Right lobe of liver (tissue), 6 donors: ENCODE results near the gene KCNK5. TPM values are rescaled to one million over a fixed set of nuclear protein-coding genes. Genes with fewer than 3 reads are reported as not detected.
A peak's percentile ranks its signal among the peaks of the same experiment; 100 is the strongest.

Experiments
- ATAC-seq, 4 donors: fragments of 200-7000 bp; cut with Tn5 transposase; one replicate each; pipeline ENCODE4 v1.9.1; 2020; ENCODE audit warnings: mild to moderate bottlenecking in 4 of 4, moderate library complexity in 4 of 4
- DNase-seq, 3 donors: peaks; one replicate each; pipeline ENCODE4 v3.0.0-alpha.2; 2020
- H3K27ac ChIP-seq, 3 donors: fragments of 200-600 bp; one replicate each; pipeline ENCODE4 v1.8.0; 2022
- H3K27me3 ChIP-seq, 2 donors: fragments of 200-600 bp; one replicate each; pipeline ENCODE4 v1.8.0; 2022
- H3K36me3 ChIP-seq, 4 donors: fragments of 200-600 bp; sonication (generic) in 1 of 4; one replicate each; pipeline versions ENCODE4 v1.5.1 to v1.8.0; 2017 to 2022; ENCODE audit warnings: control low read depth in 1 of 4
- H3K4me1 ChIP-seq, 4 donors: fragments of 200-600 bp; sonication (generic) in 1 of 4; one replicate each; pipeline versions ENCODE4 v1.5.1 to v1.8.0; 2017 to 2022; ENCODE audit warnings: control low read depth in 1 of 4
- H3K4me3 ChIP-seq, 3 donors: fragments of 200-600 bp; one replicate each; pipeline ENCODE4 v1.8.0; 2022
- H3K9me3 ChIP-seq, 4 donors: fragments of 200-600 bp; sonication (generic) in 1 of 4; one replicate each; pipeline versions ENCODE4 v1.5.1 to v1.8.0; 2017 to 2022; ENCODE audit warnings: control low read depth in 1 of 4
- POLR2A ChIP-seq: fragments of 450-650 bp; IDR thresholded peaks from one replicate; pipeline ENCODE4 v1.6.1; 2017; ENCODE audit warnings: antibody characterized with exemption, mild to moderate bottlenecking
- WGBS: methylation state at CpG from one replicate; pipeline ENCODE4 v1.1.6; 2018; ENCODE audit warnings: low coverage, low lambda C conversion rate; ENCODE audit not compliant: insufficient coverage; ENCODE audit errors: missing lambda C conversion rate; 5-methylcytosine and 5-hydroxymethylcytosine counted together
- intact Hi-C, 2 donors: fragments of 100-400 bp; cut with DNase I; formaldehyde crosslinking; loops; one replicate each; pipeline versions ENCODE4 v1.11.2 to v1.14.1; 2022
- total RNA-seq, 6 experiments: library from RNA; depleted of rRNA in 2 of 6; stranded (reverse); fragments of >200 nt in 2 of 6; fragmentation: NEBNext Ultra II Directional in 3 of 6; extraction: Animal tissue kit (Norgen Biotek cat#: 25700) in 3 of 6; gene quantifications; one replicate each; pipeline versions ENCODE4 v1.1.0 to v1.2.4, GENCODE V29; 2016 to 2023
- TF ChIP-seq, protein P1 (sequence below), 4 donors: fragments of 200-600 bp in 3 of 4; fragments of 450-650 bp in 1 of 4; IDR thresholded peaks; one replicate each; pipeline versions ENCODE4 v1.5.1 to v1.8.0; 2016 to 2022; ENCODE audit warnings: antibody characterized with exemption in 4 of 4, mild to moderate bottlenecking in 2 of 4
- donor health status: DM: no; HTN: yes; CAD: no.
- donor health status: DM: no; HTN: no; CAD: no.
- donor health status: DM: no; HTN: no; CAD: no.
- donor health status: DM: no; HTN: yes; CAD: no.
- donor health status: DM: no; HTN: yes; CAD: no.

The KCNK5 gene
- total RNA-seq, 6 experiments from 2014 or later: 3.2 to 54.3 (median 6.7) TPM

DNA sequence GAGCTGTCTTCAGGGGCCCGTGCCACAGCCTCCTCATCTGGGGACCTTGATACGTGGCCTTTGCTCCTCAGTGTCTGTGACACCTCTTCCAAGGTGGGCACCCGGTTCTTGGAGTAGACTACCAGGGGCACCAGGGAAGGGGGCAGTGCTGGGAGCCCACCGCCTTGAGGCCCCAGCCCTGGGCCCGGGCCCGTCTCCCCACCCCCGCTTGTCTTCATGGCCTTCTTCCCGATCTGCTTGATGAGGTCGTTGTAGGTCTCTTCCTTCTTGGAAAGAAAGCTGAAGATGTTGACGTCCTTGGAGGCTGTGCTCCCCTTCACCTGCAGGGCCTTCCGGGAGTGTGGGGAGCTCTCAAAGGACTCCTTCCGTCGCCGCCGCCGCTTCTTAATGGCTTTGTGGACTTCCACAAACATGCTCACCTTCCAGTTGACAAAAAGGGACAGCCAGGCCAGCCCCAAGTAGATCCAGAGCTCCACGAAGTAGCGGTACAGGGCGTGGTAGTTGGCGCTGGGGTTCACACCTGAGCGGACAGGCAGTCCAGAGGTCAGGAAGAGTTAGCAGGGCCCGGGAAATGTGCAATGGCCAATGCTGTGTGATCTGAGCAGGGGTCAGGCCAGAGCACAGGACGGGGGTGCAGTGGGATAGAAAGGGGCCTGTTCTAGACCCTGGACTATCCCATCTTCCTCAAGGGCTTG is 37.9 kb downstream of the KCNK5 start:
- no peaks in the 10 kb centered on the region for H3K27me3 ChIP-seq
- peaks cover 0 to 41% (median 15%) of the 10 kb centered on the region in 4 donors for H3K36me3 ChIP-seq
- H3K4me1 ChIP-seq: peaks cover 0 to 8% (median 0%) of the 10 kb centered on the region in 4 donors
- 96% methylated on average over 4 of the region's 23 CpGs for WGBS
- DNase-seq: no peak
- ATAC-seq: peak; percentile 16 to 80 (median 40)
- TF ChIP-seq POLR2A: no peak
- TF ChIP-seq, protein P1, sequence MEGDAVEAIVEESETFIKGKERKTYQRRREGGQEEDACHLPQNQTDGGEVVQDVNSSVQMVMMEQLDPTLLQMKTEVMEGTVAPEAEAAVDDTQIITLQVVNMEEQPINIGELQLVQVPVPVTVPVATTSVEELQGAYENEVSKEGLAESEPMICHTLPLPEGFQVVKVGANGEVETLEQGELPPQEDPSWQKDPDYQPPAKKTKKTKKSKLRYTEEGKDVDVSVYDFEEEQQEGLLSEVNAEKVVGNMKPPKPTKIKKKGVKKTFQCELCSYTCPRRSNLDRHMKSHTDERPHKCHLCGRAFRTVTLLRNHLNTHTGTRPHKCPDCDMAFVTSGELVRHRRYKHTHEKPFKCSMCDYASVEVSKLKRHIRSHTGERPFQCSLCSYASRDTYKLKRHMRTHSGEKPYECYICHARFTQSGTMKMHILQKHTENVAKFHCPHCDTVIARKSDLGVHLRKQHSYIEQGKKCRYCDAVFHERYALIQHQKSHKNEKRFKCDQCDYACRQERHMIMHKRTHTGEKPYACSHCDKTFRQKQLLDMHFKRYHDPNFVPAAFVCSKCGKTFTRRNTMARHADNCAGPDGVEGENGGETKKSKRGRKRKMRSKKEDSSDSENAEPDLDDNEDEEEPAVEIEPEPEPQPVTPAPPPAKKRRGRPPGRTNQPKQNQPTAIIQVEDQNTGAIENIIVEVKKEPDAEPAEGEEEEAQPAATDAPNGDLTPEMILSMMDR (IDR thresholded peaks at IDR 0.05): no peak
- no peaks in the 10 kb centered on the region for H3K9me3 ChIP-seq
- no peak overlapping the region for H3K4me3 ChIP-seq
- H3K27ac ChIP-seq: no peak overlapping the region
- intact Hi-C loops: no loop called here

DNA sequence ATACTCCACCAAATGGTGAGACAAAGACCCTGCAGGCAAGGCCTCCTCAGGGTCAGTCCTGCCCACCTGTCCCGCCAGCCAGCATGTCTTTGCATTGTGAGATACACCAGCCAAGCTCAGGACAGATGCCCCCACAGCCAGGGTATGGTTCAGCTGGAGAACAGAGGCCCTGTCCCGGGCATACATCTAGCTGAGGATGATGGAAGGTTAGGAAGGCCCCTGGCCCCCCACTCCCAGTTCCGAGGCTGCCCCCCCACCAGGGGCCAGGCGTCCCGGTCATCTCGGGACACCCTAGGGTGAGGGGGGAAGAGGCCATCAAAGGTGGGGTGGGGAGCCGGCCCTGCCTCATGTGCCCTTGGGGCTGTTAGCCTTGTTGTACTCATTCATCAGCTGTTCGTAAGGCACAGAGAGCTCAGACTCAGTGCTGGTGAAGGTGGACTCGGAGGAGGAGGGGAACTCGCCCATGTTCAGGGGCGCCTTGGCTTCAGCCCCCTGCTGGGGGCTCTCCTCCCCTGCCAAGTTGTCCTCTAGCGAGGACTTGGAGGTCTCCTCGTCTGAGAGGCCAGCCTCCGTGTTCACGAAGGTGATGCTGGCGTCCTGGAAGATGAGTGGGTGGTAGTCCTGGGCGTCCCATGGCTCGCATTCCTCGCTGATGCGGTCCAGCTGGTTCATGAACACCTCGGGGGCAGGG is 38.6 kb downstream of the KCNK5 start:
- WGBS: 80% methylated on average over 1 of the region's 21 CpGs
- Histone ChIP-seq H3K36me3 (peaks cover 0 to 38% (median 15%) of the 10 kb centered on the region in 4 donors), H3K27ac (no peak overlapping the region), H3K27me3 (no peaks in the 10 kb centered on the region), H3K4me1 (peaks cover 0 to 15% (median 0%) of the 10 kb centered on the region in 4 donors), H3K9me3 (no peaks in the 10 kb centered on the region), H3K4me3 (no peak overlapping the region)
- DNase-seq (no peak), ATAC-seq (peak in 1 of 4 donors; percentile 3)
- intact Hi-C loops: no loop called here
- TF ChIP-seq, protein P1 (IDR thresholded peaks at IDR 0.05): no peak
- no peak for TF ChIP-seq POLR2A

DNA sequence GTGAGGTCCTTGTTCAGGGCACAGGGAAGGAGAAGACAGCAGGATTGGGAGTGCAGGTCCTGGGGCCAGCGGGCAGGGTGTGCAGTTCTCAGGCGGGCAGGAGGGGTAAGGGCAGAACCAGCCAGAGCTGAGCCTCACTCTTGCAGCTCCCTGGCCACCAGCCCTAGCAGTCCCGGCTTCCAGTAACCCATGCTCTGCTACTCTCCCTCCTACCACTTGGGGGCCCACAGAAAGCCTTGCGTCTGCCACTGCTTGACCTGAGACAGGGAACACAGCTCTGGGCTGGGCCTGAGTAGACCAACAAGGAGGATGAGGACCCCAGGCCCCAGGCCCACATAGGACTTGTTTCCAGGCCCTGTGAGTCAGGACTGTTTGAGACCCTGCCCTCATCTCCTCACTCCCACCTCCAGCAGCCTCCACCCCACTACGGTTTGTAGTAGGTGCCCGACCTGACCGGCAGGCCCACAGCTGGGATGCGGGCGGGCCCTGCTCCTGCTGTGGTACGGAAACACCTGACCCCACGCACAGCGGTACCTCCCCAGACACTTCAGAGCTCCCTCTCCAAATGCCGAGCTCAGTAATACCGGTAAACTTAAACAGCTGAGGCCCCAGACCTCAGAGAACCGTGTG is 39.2 kb downstream of the KCNK5 start:
- DNase-seq: peak in 1 of 3 donors; percentile 54
- peaks cover 0 to 21% (median 3%) of the 10 kb centered on the region in 4 donors for H3K4me1 ChIP-seq
- intact Hi-C loops: no loop called here
- ATAC-seq: peak; percentile 78 to 87 (median 84)
- H3K27me3 ChIP-seq: no peaks in the 10 kb centered on the region
- H3K36me3 ChIP-seq: peaks cover 0 to 32% (median 14%) of the 10 kb centered on the region in 4 donors
- TF ChIP-seq, protein P1 (IDR thresholded peaks at IDR 0.05): peak; percentile 51 to 56 (median 54)
- no peak for TF ChIP-seq POLR2A
- 93% methylated on average over 10 of the region's 15 CpGs for WGBS
- no peaks in the 10 kb centered on the region for H3K9me3 ChIP-seq
- no peak overlapping the region for H3K4me3 ChIP-seq
- H3K27ac ChIP-seq: no peak overlapping the region

DNA sequence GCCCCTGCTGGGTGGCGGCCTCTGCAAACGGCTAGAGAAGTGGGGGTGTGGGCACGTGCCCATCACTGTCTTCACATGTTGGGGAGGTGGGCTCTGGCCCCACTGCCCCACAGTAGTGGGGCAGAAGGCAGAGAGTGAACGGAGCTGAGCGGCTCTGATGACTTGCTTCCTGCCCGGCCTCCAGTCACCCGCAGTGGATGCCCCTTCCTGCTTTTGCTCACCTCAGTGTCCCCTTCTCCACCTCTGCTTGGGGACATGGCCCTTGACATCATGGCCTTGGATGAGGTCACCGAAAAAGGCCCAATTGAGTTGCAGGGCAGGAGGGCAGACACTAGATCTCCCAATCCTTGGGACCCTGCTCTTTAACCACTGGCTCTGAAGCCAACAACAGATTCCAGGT is 40.1 kb downstream of the KCNK5 start:
- Histone ChIP-seq H3K4me1 (peaks cover 0 to 27% (median 4%) of the 10 kb centered on the region in 4 donors), H3K27me3 (no peaks in the 10 kb centered on the region), H3K4me3 (no peak overlapping the region), H3K9me3 (no peaks in the 10 kb centered on the region), H3K27ac (no peak overlapping the region), H3K36me3 (peaks cover 0 to 23% (median 10%) of the 10 kb centered on the region in 4 donors)
- DNase-seq (no peak), ATAC-seq (no peak)
- intact Hi-C loops: no loop called here
- TF ChIP-seq POLR2A: no peak
- TF ChIP-seq, protein P1 (IDR thresholded peaks at IDR 0.05): no peak
- WGBS: 74% methylated on average over 4 of the region's 8 CpGs
